GM12892 (cell line): ENCODE data around the gene CCDC192.

Experiments
- POLR2A ChIP-seq: IDR thresholded peaks from 2 replicates; pipeline ENCODE4 v1.6.1; 2011; ENCODE audit warnings: low read depth, low read length, control low read depth
- POLR2AphosphoS5 ChIP-seq: IDR thresholded peaks from 2 replicates; pipeline ENCODE4 v1.6.1; 2011; ENCODE audit warnings: low read depth, low read length, control low read depth
- TAF1 ChIP-seq: IDR thresholded peaks from 2 replicates; pipeline ENCODE4 v1.6.1; 2011; ENCODE audit warnings: low read depth, mild to moderate bottlenecking, control low read depth, low read length, borderline replicate concordance

- TF ChIP-seq POLR2A (no peak), POLR2AphosphoS5 (no peak), TAF1 (no peak)
Observed at GRCh38 chr5:127909066-127909465, 205.9 kb downstream of the CCDC192 start.
